Activated CD4-positive, alpha-beta T cell treated with anti-CD3 and anti-CD28 coated beads for 36 hours (primary cell): ENCODE data around the gene BBX. TPM values are rescaled to one million over a fixed set of nuclear protein-coding genes. Genes with fewer than 3 reads are reported as not detected.

Source experiments
- ATAC-seq: fragments of 200-7000 bp; cut with Tn5 transposase; one replicate; pipeline ENCODE4 v1.10.0; 2021; ENCODE audit warnings: mild to moderate bottlenecking, moderate library complexity
- CTCF ChIA-PET: fragments of 350-600 bp; sonication (Branson Sonifier 250); formaldehyde crosslinking; loops from one replicate; lab custom pipeline; 2021; ENCODE audit warnings: antibody characterized with exemption; lab: Charles Lee
- POLR2A ChIA-PET: fragments of 350-600 bp; sonication (Branson Sonifier 250); formaldehyde crosslinking; loops from one replicate; lab custom pipeline; 2021; ENCODE audit warnings: antibody characterized with exemption, inconsistent platforms; lab: Charles Lee
- DNase-seq: peaks from one replicate; pipeline ENCODE4 v3.0.0-alpha.2; 2020
- H3K27ac Mint-ChIP-seq: one replicate; pipeline ENCODE4 v1.8.0; 2021; ENCODE audit warnings: mixed read lengths
- H3K27me3 Mint-ChIP-seq: one replicate; pipeline ENCODE4 v1.8.0; 2021; ENCODE audit warnings: mixed read lengths
- H3K36me3 Mint-ChIP-seq: one replicate; pipeline ENCODE4 v1.8.0; 2021; ENCODE audit warnings: low read depth, mixed read lengths
- H3K4me1 Mint-ChIP-seq: one replicate; pipeline ENCODE4 v1.8.0; 2021; ENCODE audit warnings: mixed read lengths
- H3K4me3 Mint-ChIP-seq: one replicate; pipeline ENCODE4 v1.8.0; 2021; ENCODE audit warnings: mild to moderate bottlenecking, moderate library complexity, mixed read lengths
- H3K9me3 Mint-ChIP-seq: one replicate; pipeline ENCODE4 v1.8.0; 2021; ENCODE audit warnings: low read depth, mixed read lengths
- intact Hi-C, 2 experiments: fragments of 100-400 bp; cut with DNase I in 1 of 2; cut with micrococcal nuclease in 1 of 2; formaldehyde crosslinking; loops; one replicate each; pipeline versions ENCODE4 v1.14.2 to v1.15.1; 2022 to 2024; cut with DNase I, micrococcal nuclease
- total RNA-seq, 2 experiments: library from RNA; stranded (reverse); gene quantifications; one replicate each; pipeline ENCODE4 v1.2.3, GENCODE V29; 2021

Gene BBX
- total RNA-seq, 2 experiments from 2014 or later = 38.9 to 63.4 TPM

GRCh38 chr3:107627962-107628542 is 105.3 kb downstream of the BBX start:
- POLR2A ChIA-PET = no interaction called here
- no peaks in the 10 kb centered on the region for H3K9me3 Mint-ChIP-seq
- CTCF ChIA-PET = interaction anchor here (2.6 kb wide), 1 partner anchor 28 kb away, joined by 12 read pairs; no protein-coding TSS in a partner anchor
- intact Hi-C loops = loop anchor here in 1 of 2 experiments (10.0 kb wide), 1 partner anchor 63 kb away; no protein-coding TSS in a partner anchor
- H3K27ac Mint-ChIP-seq = no peak overlapping the region
- DNase-seq (no peak), ATAC-seq (no peak)
- peaks cover 3% of the 10 kb centered on the region for H3K36me3 Mint-ChIP-seq
- H3K4me3 Mint-ChIP-seq = no peak overlapping the region
- H3K27me3 Mint-ChIP-seq = no peaks in the 10 kb centered on the region
- peaks cover 31% of the 10 kb centered on the region for H3K4me1 Mint-ChIP-seq

GRCh38 chr3:107629566-107629965 is 106.8 kb downstream of the BBX start:
- no peak overlapping the region for H3K27ac Mint-ChIP-seq
- ChIA-PET POLR2A (no interaction called here), CTCF (interaction anchor here (0.6 to 2.6 kb wide), 13 partner anchors 11 to 893 kb away, joined by 3 to 12 read pairs (median 3); no protein-coding TSS in a partner anchor)
- no peak overlapping the region for H3K4me3 Mint-ChIP-seq
- no peak for ATAC-seq
- intact Hi-C loops = loop anchor here in 1 of 2 experiments (10.0 kb wide), 1 partner anchor 65 kb away; no protein-coding TSS in a partner anchor
- H3K27me3 Mint-ChIP-seq = no peaks in the 10 kb centered on the region
- peaks cover 40% of the 10 kb centered on the region for H3K4me1 Mint-ChIP-seq
- no peaks in the 10 kb centered on the region for H3K9me3 Mint-ChIP-seq
- no peak for DNase-seq
- peaks cover 3% of the 10 kb centered on the region for H3K36me3 Mint-ChIP-seq

GRCh38 chr3:107630779-107631178 is 108.0 kb downstream of the BBX start:
- Mint-ChIP-seq H3K36me3 (peaks cover 3% of the 10 kb centered on the region), H3K9me3 (no peaks in the 10 kb centered on the region), H3K4me3 (no peak overlapping the region), H3K27me3 (no peaks in the 10 kb centered on the region), H3K4me1 (peaks cover 40% of the 10 kb centered on the region), H3K27ac (peak overlapping the region; percentile 26)
- ChIA-PET CTCF (interaction anchor here (0.6 to 2.6 kb wide), 6 partner anchors 12 to 332 kb away, joined by 3 to 12 read pairs (median 3); no protein-coding TSS in a partner anchor), POLR2A (interaction anchor here (0.7 kb wide), 1 partner anchor 140 kb away, joined by 3 read pairs; no protein-coding TSS in a partner anchor)
- DNase-seq (no peak), ATAC-seq (peak; percentile 81)
- intact Hi-C loops = no loop called here

GRCh38 chr3:107632576-107632975 is 109.8 kb downstream of the BBX start:
- Mint-ChIP-seq H3K4me1 (peaks cover 37% of the 10 kb centered on the region), H3K27ac (no peak overlapping the region), H3K27me3 (no peaks in the 10 kb centered on the region), H3K36me3 (peaks cover 3% of the 10 kb centered on the region), H3K4me3 (no peak overlapping the region), H3K9me3 (no peaks in the 10 kb centered on the region)
- no peak for DNase-seq
- CTCF ChIA-PET = interaction anchor here (2.1 kb wide), 1 partner anchor 28 kb away, joined by 7 read pairs; no protein-coding TSS in a partner anchor
- POLR2A ChIA-PET = no interaction called here
- no peak for ATAC-seq
- intact Hi-C loops = no loop called here

- ATAC-seq (no peak), DNase-seq (peak; percentile 21)
- H3K27ac Mint-ChIP-seq = peak overlapping the region; percentile 7
- no peaks in the 10 kb centered on the region for H3K9me3 Mint-ChIP-seq
- H3K27me3 Mint-ChIP-seq = no peaks in the 10 kb centered on the region
- H3K4me1 Mint-ChIP-seq = peaks cover 37% of the 10 kb centered on the region
- intact Hi-C loops = no loop called here
- no peak overlapping the region for H3K4me3 Mint-ChIP-seq
- ChIA-PET CTCF (interaction anchor here (0.6 to 2.1 kb wide), 3 partner anchors 20 to 568 kb away, joined by 3 to 7 read pairs (median 4); no protein-coding TSS in a partner anchor), POLR2A (interaction anchor here (0.6 kb wide), 1 partner anchor 9 kb away, joined by 3 read pairs; no protein-coding TSS in a partner anchor)
- H3K36me3 Mint-ChIP-seq = peaks cover 3% of the 10 kb centered on the region
Observed at GRCh38 chr3:107633327-107634098, 110.8 kb downstream of the BBX start.

- CTCF ChIA-PET = interaction anchor here (0.9 to 1.2 kb wide), 3 partner anchors 21 to 42 kb away, joined by 3 read pairs; no protein-coding TSS in a partner anchor
- H3K27ac Mint-ChIP-seq = peak overlapping the region; percentile 7
- ATAC-seq = no peak
Observed at GRCh38 chr3:107634099-107634489, 111.3 kb downstream of the BBX start.

GRCh38 chr3:107637416-107638183 is 114.8 kb downstream of the BBX start:
- ChIA-PET POLR2A (no interaction called here), CTCF (interaction anchor here (0.6 to 0.9 kb wide), 2 partner anchors 8 to 38 kb away, joined by 3 to 4 read pairs; no protein-coding TSS in a partner anchor)
- peaks cover 2% of the 10 kb centered on the region for H3K36me3 Mint-ChIP-seq
- peaks cover 18% of the 10 kb centered on the region for H3K4me1 Mint-ChIP-seq
- no peak overlapping the region for H3K27ac Mint-ChIP-seq
- DNase-seq = no peak
- H3K4me3 Mint-ChIP-seq = no peak overlapping the region
- H3K27me3 Mint-ChIP-seq = no peaks in the 10 kb centered on the region
- intact Hi-C loops = no loop called here
- no peaks in the 10 kb centered on the region for H3K9me3 Mint-ChIP-seq
- no peak for ATAC-seq

More at GRCh38 chr3:107634099-107634489, 111.3 kb downstream of the BBX start:
- H3K4me1 Mint-ChIP-seq = peaks cover 34% of the 10 kb centered on the region
- H3K9me3 Mint-ChIP-seq = no peaks in the 10 kb centered on the region
- H3K27me3 Mint-ChIP-seq = no peaks in the 10 kb centered on the region
- intact Hi-C loops = no loop called here
- DNase-seq = no peak
- peaks cover 4% of the 10 kb centered on the region for H3K36me3 Mint-ChIP-seq
- no peak overlapping the region for H3K4me3 Mint-ChIP-seq
- POLR2A ChIA-PET = no interaction called here

GRCh38 chr3:107641572-107642307 is 119.0 kb downstream of the BBX start:
- POLR2A ChIA-PET = no interaction called here
- Mint-ChIP-seq H3K4me1 (peaks cover 19% of the 10 kb centered on the region), H3K27ac (no peak overlapping the region), H3K27me3 (no peaks in the 10 kb centered on the region), H3K36me3 (peaks cover 2% of the 10 kb centered on the region), H3K9me3 (no peaks in the 10 kb centered on the region), H3K4me3 (no peak overlapping the region)
- intact Hi-C loops = no loop called here
- ATAC-seq (no peak), DNase-seq (no peak)
- CTCF ChIA-PET = interaction anchor here (1.3 kb wide), 1 partner anchor 18 kb away, joined by 3 read pairs; no protein-coding TSS in a partner anchor

- Mint-ChIP-seq H3K27me3 (no peaks in the 10 kb centered on the region), H3K4me1 (peaks cover 19% of the 10 kb centered on the region), H3K9me3 (no peaks in the 10 kb centered on the region), H3K4me3 (no peak overlapping the region), H3K36me3 (peaks cover 11% of the 10 kb centered on the region), H3K27ac (no peak overlapping the region)
- POLR2A ChIA-PET = interaction anchor here (0.7 kb wide), 1 partner anchor 295 kb away, joined by 3 read pairs; no protein-coding TSS in a partner anchor
- ATAC-seq = no peak
- CTCF ChIA-PET = interaction anchor here (0.8 to 1.0 kb wide), 2 partner anchors 13 to 98 kb away, joined by 3 read pairs; no protein-coding TSS in a partner anchor
- intact Hi-C loops = no loop called here
- no peak for DNase-seq
Observed at GRCh38 chr3:107643038-107643883, 120.5 kb downstream of the BBX start.

- Mint-ChIP-seq H3K36me3 (peaks cover 19% of the 10 kb centered on the region), H3K4me3 (no peak overlapping the region), H3K27me3 (no peaks in the 10 kb centered on the region), H3K9me3 (peaks cover 3% of the 10 kb centered on the region), H3K27ac (no peak overlapping the region), H3K4me1 (peaks cover 26% of the 10 kb centered on the region)
- CTCF ChIA-PET = interaction anchor here (1.4 kb wide), 1 partner anchor 28 kb away, joined by 3 read pairs; no protein-coding TSS in a partner anchor
- ATAC-seq = no peak
- intact Hi-C loops = no loop called here
- DNase-seq = no peak
- POLR2A ChIA-PET = no interaction called here
Observed at GRCh38 chr3:107644631-107645030, 121.9 kb downstream of the BBX start.
